ENCODE data around the gene VSIG2.

The VSIG2 gene

GRCh38 chr11:124798991-124799347 lies 46.9 kb upstream of the VSIG2 start:
- no peak for DNase-seq (ENCODE audit: low spot score)
- Histone ChIP-seq H3K27ac (ENCODE audit: poor library complexity, severe bottlenecking) (peak overlapping the region; percentile 80), H3K36me3 (ENCODE audit: low read depth) (peaks cover 7% of the 10 kb centered on the region; the same call in 1 of the 2 replicates), H3K4me3 (ENCODE audit: severe bottlenecking) (peak overlapping the region; percentile 94), H3K9me3 (ENCODE audit: severe bottlenecking) (no peaks in the 10 kb centered on the region), H3K4me1 (ENCODE audit: insufficient read depth, poor library complexity, severe bottlenecking) (peaks cover 7% of the 10 kb centered on the region), H3K27me3 (ENCODE audit: insufficient read depth, poor library complexity, severe bottlenecking) (no peaks in the 10 kb centered on the region)
- ATAC-seq (ENCODE audit: low read depth) = peak; percentile 25
- no peak for TF ChIP-seq CTCF (IDR thresholded peaks at IDR 0.05; ENCODE audit: poor library complexity, severe bottlenecking)

GRCh38 chr11:124796312-124796711 lies 44.3 kb upstream of the VSIG2 start:
- Histone ChIP-seq H3K27me3 (ENCODE audit: insufficient read depth, poor library complexity, severe bottlenecking) (no peaks in the 10 kb centered on the region), H3K9me3 (ENCODE audit: severe bottlenecking) (no peaks in the 10 kb centered on the region), H3K36me3 (ENCODE audit: low read depth) (peaks cover 7% of the 10 kb centered on the region; the same call in 1 of the 2 replicates), H3K4me3 (ENCODE audit: severe bottlenecking) (no peak overlapping the region), H3K27ac (ENCODE audit: poor library complexity, severe bottlenecking) (no peak overlapping the region), H3K4me1 (ENCODE audit: insufficient read depth, poor library complexity, severe bottlenecking) (peaks cover 13% of the 10 kb centered on the region)
- ATAC-seq (ENCODE audit: low read depth) = no peak
- no peak for TF ChIP-seq CTCF (IDR thresholded peaks at IDR 0.05; ENCODE audit: poor library complexity, severe bottlenecking)
- no peak for DNase-seq (ENCODE audit: low spot score)

- ATAC-seq (ENCODE audit: low read depth) (0 out of 3 replicates have a peak, but pooled peaks have one; percentile 41), DNase-seq (ENCODE audit: low spot score) (no peak)
- Histone ChIP-seq H3K4me3 (ENCODE audit: severe bottlenecking) (no peak overlapping the region), H3K4me1 (ENCODE audit: insufficient read depth, poor library complexity, severe bottlenecking) (peaks cover 9% of the 10 kb centered on the region), H3K9me3 (ENCODE audit: severe bottlenecking) (no peaks in the 10 kb centered on the region), H3K27me3 (ENCODE audit: insufficient read depth, poor library complexity, severe bottlenecking) (no peaks in the 10 kb centered on the region), H3K27ac (ENCODE audit: poor library complexity, severe bottlenecking) (no peak overlapping the region), H3K36me3 (ENCODE audit: low read depth) (peaks cover 10% of the 10 kb centered on the region; the same call in 1 of the 2 replicates)
- TF ChIP-seq CTCF (IDR thresholded peaks at IDR 0.05; ENCODE audit: poor library complexity, severe bottlenecking) = peak; percentile 85
These were observed 41.6 kb upstream of the VSIG2 start for GRCh38 chr11:124793466-124794278.

GRCh38 chr11:124791626-124792341 lies 39.7 kb upstream of the VSIG2 start:
- Histone ChIP-seq H3K36me3 (ENCODE audit: low read depth) (peaks cover 7% of the 10 kb centered on the region; the same call in 1 of the 2 replicates), H3K27ac (ENCODE audit: poor library complexity, severe bottlenecking) (no peak overlapping the region), H3K4me1 (ENCODE audit: insufficient read depth, poor library complexity, severe bottlenecking) (peaks cover 9% of the 10 kb centered on the region), H3K4me3 (ENCODE audit: severe bottlenecking) (no peak overlapping the region), H3K9me3 (ENCODE audit: severe bottlenecking) (no peaks in the 10 kb centered on the region), H3K27me3 (ENCODE audit: insufficient read depth, poor library complexity, severe bottlenecking) (no peaks in the 10 kb centered on the region)
- no peak for TF ChIP-seq CTCF (IDR thresholded peaks at IDR 0.05; ENCODE audit: poor library complexity, severe bottlenecking)
- DNase-seq (ENCODE audit: low spot score) (no peak), ATAC-seq (ENCODE audit: low read depth) (peak; percentile 23; the same call in 1 of the 3 replicates)
